ENCODE results near the gene PRDM9. TPM values are rescaled to one million over a fixed set of nuclear protein-coding genes. Genes with fewer than 3 reads are reported as not detected.
"Not testable (repeated sequence)": the region's sequence is repeated elsewhere in the genome, so short reads cannot be mapped to it uniquely, and the experiment has no call there.

Gene PRDM9
- total RNA-seq: not detected in 2 replicates
- polyA plus RNA-seq (2012): not detected

GRCh38 chr5:23507278-23507685, at the start of gene PRDM9:
TSS of gene PRDM9 (plus strand) at chr5:23507609. CDS start at chr5:23509034, 1,425 bp downstream.
- DNase-seq (ENCODE audit: low read depth): no peak

GRCh38 chr5:23457780-23458179, 49.6 kb upstream of the PRDM9 start:
- DNase-seq (ENCODE audit: low read depth): no peak

GRCh38 chr5:23459214-23459613, 48.2 kb upstream of the PRDM9 start:
- DNase-seq (ENCODE audit: low read depth): no peak

DNA sequence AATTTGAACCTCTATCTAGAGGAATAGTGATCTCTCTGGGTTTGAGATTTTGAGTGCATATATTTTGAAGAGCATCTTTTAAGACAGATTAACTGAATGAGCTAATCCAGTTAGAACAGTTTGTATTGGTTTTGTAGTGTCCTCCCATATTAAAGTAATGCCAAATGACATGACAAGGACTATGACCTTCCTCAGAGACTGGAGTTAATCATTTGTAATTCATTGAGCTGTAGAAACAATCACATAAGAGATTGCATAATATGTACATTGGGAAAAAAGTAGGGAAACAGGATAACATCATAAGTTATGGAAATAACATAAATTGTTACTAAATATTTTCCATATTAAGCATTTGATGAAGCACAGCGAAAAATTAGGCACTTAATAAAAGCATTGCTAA, 45.8 kb upstream of the PRDM9 start:
- no peak for DNase-seq (ENCODE audit: low read depth)

DNA sequence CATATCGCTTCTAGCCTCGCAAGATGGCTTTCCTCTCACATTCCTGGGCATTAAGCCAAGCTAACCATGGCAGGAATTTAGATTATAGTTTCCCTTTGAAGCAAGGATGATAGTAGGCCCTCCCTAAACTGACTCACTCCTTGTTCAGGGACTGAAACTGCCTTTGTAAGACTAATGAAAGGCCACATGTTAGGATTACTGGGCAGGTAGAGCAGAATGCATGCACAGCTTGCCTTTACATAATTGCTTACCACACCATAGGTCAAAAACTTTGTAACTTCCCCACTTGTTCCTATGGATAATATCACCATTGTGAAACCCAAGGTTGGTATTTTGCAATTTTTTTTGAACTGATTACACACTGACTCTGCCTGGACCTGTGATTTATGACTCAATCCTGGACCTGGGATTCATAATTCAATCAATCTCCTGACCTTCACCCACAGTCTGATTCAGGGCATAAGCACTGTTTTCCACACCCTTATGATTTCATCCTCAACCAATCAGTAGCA, 41.0 kb upstream of the PRDM9 start:
- no peak for DNase-seq (ENCODE audit: low read depth)

- DNase-seq (ENCODE audit: low read depth): no peak
Observed at GRCh38 chr5:23468658-23469057, 38.8 kb upstream of the PRDM9 start.

- DNase-seq (ENCODE audit: low read depth): no peak
Observed at GRCh38 chr5:23473915-23474314, 33.5 kb upstream of the PRDM9 start.

DNA sequence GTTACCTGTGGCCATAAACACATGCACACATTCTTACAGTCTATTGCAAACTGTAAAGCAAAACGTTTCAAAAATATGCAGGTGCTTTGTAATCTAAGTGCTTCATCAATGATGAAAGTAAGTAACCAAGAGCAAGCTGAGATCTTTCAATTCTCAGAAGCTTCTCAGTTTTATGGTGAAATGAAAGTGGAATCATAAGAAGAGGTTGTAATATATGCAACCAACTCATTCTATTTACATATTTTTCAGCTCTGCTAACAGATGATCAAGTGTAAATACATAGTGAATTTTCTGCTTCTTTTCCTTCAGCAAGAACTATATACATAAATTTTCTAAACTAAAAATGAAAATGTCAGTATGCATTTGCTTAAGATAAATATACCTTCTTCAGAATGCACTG, 33.1 kb upstream of the PRDM9 start:
- DNase-seq (ENCODE audit: low read depth): no peak

DNA sequence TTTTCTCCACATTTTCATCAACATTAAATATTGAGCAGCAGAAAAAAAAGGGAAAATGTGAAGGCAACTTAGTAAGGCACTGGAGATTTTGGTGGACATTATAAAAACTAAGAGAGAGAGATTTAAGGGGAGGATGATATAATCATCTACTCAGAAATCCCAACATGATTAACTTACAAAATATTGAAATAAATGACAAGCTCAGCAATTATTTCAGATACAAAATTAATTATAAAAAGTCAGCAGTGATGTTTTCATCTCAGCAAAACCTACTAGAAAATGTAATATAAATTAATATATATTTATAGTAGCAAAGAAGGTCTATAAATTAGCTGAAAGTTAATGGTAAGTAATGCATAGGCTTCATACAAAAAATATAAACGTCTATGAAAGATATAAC, 30.8 kb upstream of the PRDM9 start:
- DNase-seq (ENCODE audit: low read depth): no peak

DNA sequence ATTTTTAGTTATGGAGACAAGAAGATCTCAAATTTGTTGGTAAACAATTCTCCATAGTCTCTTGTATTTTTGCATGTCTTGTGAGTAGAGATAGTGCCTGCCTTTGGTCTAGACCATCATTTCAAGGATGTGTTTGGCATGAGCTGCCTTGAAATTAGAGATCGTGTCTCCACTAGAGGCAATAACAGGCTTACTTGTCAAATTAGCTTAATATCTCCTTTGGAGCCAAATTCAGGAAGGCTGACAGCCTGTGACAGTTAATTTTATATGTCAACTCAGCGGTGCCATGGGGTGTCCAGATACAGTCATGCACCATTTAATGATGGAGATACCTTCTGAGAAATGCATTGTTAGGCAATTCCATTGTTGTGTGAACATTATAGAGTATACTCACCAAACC, 24.8 kb upstream of the PRDM9 start:
- no peak for DNase-seq (ENCODE audit: low read depth)

GRCh38 chr5:23483090-23483489, 24.3 kb upstream of the PRDM9 start:
- DNase-seq (ENCODE audit: low read depth): no peak

- no peak for DNase-seq (ENCODE audit: low read depth)
Observed at GRCh38 chr5:23484096-23484495, 23.3 kb upstream of the PRDM9 start.

DNA sequence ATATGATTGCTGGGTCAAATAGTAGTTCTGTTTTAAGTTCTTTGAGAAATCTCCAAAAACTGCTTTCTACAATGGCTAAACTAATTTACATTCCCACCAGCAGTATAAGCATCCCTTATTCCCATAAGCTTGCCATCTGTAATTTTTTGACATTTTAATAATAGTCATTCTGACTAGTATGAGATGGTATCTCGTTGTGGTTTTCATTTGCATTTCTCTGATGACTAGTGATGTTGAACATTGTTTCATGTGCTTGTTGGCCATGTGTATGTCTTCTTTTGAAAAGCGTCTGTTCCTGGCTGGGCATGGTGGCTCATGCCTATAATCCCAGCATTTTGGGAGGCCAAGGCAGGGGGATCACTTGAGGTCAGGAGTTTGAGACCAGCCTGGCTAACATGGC, 21.2 kb upstream of the PRDM9 start:
- not testable (repeated sequence) for DNase-seq (ENCODE audit: low read depth)

DNA sequence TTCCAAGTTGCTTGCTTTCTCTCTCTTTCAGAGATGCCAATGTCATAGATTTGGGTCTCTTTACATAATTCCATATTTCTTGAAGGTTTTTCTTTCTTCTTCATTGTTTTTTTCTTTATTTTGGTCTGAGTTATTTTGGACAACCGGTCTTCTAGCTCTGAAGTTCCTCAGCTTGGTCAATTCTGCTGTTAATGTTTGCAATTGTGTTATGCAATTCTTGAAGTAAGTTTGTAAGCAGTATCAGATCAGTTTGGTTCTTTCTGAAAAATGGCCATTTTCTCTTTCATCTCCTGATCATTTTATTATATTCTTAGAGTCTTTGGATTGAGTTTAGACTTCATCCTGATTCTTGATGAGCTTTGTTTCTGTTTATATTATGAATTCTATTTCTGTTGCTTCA, 16.4 kb upstream of the PRDM9 start:
- no peak for DNase-seq (ENCODE audit: low read depth)

GRCh38 chr5:23494558-23494957, 12.9 kb upstream of the PRDM9 start:
- DNase-seq (ENCODE audit: low read depth): no peak

- DNase-seq (ENCODE audit: low read depth): no peak
Observed at GRCh38 chr5:23496576-23496975, 10.8 kb upstream of the PRDM9 start.

DNA sequence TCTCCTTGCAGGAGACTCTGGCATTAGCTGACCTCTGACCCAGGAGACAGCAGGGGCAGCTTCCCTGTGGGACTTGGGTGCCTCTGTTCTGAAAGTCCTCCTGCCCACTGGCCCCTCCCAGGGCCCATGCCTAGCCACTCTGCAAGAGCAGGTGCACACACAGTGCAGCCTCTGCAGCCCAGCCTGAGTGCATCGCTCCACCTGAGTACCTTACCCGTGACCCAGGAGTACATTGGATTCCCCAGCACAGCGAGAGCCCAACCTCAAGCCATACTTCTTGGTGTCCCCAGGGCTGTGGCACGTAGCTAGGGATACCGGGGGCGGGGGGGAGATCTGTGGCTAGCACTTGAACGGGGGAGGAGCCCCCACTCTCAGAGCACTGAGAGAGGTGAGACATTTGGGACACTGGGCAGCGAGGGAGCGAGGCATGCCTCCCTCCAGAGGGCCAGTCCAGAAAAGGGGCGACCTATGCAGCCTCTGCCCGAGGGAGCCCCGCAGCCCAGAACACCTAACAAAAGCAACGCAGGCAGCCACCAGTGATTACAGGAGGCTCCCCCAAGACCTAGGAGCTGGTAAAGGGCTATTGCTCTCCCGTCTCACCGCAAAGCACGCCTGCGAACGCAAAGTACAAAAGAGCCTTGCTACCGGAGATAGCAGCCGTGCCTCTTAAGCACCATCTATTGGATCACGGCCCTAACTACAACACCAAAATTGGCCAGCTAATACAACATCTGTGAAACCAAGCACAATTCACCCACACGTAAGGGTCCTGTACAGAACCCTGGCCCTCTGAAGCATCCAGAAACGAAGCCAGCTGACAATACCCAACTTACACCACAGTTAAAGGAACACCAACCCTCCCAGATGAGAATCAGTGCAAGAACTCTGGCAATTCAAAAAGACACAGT, 826 bp upstream of the PRDM9 start:
- no peak for DNase-seq (ENCODE audit: low read depth)

GRCh38 chr5:23510434-23510833, 3.0 kb downstream of the PRDM9 start:
- DNase-seq (ENCODE audit: low read depth): not testable (repeated sequence)

DNA sequence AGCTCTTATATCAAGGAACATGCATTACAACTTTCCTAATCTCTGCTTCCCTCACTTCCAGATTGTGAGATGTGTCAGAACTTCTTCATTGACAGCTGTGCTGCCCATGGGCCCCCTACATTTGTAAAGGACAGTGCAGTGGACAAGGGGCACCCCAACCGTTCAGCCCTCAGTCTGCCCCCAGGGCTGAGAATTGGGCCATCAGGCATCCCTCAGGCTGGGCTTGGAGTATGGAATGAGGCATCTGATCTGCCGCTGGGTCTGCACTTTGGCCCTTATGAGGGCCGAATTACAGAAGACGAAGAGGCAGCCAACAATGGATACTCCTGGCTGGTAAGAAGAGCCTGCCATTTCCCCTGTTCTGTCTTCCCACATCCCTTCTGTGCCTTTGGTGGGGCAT, 15.1 kb downstream of the PRDM9 start:
- no peak for DNase-seq (ENCODE audit: low read depth)

DNA sequence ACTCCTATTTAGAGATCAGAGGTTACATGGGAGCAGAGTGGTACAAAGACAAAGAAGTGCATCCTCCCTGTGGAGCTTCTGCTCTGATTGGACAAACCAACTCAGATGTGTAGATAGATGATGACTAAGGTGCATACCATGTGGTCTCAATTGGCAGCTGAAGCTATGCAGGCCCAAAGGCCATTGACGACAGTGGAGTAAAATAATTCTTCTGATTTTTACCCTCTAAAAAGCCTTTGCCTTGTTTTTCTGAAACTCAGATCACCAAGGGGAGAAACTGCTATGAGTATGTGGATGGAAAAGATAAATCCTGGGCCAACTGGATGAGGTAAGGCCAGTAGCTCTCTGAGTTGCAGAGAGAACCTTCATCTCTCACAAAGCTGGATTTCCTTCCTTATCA, 15.6 kb downstream of the PRDM9 start:
- no peak for DNase-seq (ENCODE audit: low read depth)

GRCh38 chr5:23523998-23524397, 16.6 kb downstream of the PRDM9 start:
- no peak for DNase-seq (ENCODE audit: low read depth)

DNA sequence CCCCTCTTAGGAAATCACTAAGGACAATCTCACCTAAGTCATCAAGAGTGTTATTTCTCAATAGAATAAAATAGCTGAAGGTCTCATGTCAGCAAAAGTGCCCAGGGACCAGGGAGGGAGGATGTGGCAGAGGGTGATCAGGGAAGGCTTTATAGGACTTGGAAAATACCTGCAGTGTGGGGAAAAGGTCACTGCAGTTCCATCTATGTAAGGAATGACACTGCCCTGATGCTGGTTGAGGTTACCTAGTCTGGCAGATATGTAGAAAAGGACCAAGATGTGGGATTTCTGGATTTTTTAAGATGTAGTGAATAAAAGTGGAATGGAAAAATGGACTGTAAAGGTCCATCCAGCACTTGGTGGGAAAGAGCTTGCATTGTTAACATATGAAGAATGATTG, 18.3 kb downstream of the PRDM9 start:
- no peak for DNase-seq (ENCODE audit: low read depth)

DNA sequence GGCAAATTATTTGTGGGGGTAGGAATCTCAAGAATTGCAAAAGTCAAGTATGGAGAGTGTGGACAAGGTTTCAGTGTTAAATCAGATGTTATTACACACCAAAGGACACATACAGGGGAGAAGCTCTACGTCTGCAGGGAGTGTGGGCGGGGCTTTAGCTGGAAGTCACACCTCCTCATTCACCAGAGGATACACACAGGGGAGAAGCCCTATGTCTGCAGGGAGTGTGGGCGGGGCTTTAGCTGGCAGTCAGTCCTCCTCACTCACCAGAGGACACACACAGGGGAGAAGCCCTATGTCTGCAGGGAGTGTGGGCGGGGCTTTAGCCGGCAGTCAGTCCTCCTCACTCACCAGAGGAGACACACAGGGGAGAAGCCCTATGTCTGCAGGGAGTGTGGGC, 19.2 kb downstream of the PRDM9 start:
- not testable (repeated sequence) for DNase-seq (ENCODE audit: low read depth)

Data from myocyte (in vitro differentiated cells).